ENCODE results near the gene ZNF324.
"Not testable (repeated sequence)": the region's sequence is repeated elsewhere in the genome, so short reads cannot be mapped to it uniquely, and the experiment has no call there.

The ZNF324 gene

DNA sequence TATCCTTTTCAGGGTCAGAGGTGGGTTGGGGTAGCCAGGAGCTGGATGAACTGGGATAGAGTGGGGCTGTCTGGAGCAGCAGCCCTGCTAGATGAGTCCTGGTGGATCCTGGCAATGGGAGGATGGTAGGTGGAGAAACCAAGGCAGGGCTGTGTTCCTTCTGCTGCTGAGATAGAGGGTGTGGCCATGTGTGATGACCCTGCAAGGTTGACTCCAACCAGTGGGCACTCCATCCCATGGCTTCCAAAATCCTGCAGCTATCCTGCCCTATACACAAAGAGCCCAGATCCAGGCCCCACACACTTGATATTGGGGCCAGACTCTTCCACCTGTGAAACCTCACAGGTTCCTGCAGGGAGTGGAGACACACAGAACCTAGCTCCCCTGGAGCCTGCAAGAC lies 6.9 kb downstream of the ZNF324 start:
- DNase-seq: no peak

- DNase-seq: no peak
These were observed 7.6 kb downstream of the ZNF324 start for GRCh38 chr19:58474291-58474996.

- no peak for DNase-seq
These were observed 8.3 kb downstream of the ZNF324 start for GRCh38 chr19:58474997-58475713.

- DNase-seq: peak; percentile 95
These were observed 9.0 kb downstream of the ZNF324 start, which contains the start of gene ZNF446 for GRCh38 chr19:58475714-58476497. Gene ZNF446, plus strand, starts transcription at chr19:58476352. Its CDS starts 867 bp downstream, at chr19:58477219.

DNA sequence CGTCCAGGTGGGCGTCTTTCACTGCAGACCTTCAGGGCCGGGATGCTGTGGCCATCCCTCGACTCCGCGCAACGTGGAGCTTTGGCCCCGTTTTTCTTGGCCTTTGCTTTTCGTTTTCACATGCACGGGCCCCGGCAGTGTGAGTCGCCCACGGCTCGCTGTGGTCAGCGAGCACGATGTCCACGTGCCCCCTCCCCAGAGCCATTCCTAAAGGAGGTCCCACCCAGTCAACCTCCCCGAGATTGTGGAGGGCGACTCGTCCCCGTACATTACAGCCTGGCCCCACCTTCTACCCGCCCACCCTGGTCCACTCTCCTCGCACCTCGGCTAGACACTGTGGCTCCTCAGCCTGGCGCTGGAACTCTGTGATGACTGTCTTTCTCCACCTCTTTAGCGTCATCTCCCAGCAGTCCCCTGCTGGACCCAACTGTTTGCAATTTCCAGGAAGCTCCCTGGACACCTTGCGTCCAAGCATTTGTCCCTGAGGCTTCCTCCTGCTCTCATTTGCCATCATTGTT lies 9.7 kb downstream of the ZNF324 start:
- no peak for DNase-seq

GRCh38 chr19:58477130-58477529 lies 10.2 kb downstream of the ZNF324 start:
- DNase-seq: no peak

- no peak for DNase-seq
These were observed 11.0 kb downstream of the ZNF324 start for GRCh38 chr19:58477871-58478270.

DNA sequence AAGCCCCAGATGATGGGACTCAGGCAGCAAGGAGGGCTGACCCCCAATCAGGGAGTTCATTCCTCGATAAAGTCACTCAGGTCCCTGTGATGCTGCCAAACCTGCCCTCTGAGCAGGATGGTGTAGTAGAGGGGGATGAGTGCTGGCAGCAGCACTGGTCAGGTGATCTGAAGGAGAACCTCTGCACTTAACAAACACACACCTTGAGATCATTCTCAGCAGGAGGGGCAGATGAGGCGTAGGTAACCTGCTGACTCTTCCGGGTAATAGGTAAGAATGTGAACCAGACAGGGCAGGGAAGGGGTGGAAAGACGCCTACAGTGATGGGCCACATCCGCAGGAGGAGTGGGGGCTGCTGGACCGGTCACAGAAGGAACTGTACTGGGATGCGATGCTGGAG lies 12.4 kb downstream of the ZNF324 start:
- no peak for DNase-seq

- DNase-seq: no peak
These were observed 13.0 kb downstream of the ZNF324 start for GRCh38 chr19:58479736-58480480.

- DNase-seq: no peak
These were observed 13.6 kb downstream of the ZNF324 start for GRCh38 chr19:58480481-58480830.

- DNase-seq: no peak
These were observed 14.0 kb downstream of the ZNF324 start for GRCh38 chr19:58480831-58481230.

DNA sequence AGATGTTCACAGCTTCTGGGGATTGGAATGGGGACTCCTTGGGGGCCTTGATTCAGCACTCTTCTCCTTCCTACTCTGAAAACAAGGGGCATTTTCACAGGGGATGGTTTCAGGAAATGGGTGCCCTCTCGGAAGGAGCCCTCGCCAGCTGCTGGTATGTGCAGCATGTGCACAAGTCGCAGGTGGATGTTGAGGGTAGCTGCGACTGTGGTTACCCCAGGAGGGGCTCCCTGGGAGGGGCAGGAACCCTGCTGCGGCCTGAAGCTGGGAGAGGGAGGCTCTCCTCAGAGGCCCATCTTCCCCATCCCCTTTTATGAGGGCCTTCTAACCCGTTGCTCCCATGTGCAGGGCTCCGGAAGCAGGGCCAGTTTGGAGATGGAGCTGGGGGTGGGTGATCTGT lies 15.5 kb downstream of the ZNF324 start:
- no peak for DNase-seq

- no peak for DNase-seq
These were observed 16.9 kb downstream of the ZNF324 start for GRCh38 chr19:58483776-58484175.

- DNase-seq: not testable (repeated sequence)
These were observed 17.5 kb downstream of the ZNF324 start for GRCh38 chr19:58484349-58484748.

- no peak for DNase-seq
These were observed 24.5 kb downstream of the ZNF324 start for GRCh38 chr19:58491393-58491792.

DNA sequence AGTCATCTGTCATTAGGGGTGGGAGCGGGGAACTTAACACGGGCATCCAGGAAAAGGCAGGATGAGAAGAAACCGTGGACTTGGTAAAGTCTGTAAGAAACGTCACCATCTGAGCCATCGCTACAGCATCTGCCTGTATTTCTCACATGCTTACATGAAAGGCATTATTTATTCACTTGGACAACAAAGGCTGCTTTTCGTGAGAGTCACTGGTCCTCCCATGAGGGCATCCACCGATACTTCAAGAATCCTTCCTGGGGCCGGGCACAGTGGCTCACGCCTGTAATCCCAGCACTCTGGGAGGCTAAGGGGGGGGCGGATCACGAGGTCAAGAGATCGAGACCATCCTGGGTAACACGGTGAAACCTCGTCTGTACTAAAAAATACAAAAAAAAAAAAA lies 25.4 kb downstream of the ZNF324 start:
- DNase-seq: no peak

DNA sequence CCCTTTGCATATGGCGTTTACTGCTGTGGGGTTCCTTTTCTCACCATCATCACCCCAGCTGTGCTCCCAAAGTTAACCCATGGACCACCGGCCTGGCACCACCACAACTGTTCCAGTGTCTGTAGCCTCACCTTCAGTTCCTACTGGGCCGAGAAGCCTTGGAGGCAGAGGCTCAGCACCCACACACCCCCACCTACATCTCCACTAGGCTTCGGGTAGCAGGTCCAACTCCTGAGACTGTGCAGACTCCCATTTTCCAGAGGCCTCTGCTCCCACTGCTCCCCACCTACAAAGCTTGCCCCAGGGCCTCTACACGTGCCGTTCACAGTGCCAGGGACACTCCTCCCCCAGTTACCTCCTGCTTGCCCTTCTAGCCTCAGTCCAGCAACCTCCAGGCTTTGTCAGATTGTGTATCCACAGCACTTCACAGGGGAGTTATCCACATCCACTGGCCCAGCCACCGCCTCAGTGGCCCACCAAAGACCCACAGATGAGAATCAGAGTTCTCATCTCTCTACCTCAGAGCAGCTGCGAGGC lies 30.8 kb downstream of the ZNF324 start:
- DNase-seq: no peak

- DNase-seq: no peak
These were observed 31.6 kb downstream of the ZNF324 start for GRCh38 chr19:58498316-58499020.

DNA sequence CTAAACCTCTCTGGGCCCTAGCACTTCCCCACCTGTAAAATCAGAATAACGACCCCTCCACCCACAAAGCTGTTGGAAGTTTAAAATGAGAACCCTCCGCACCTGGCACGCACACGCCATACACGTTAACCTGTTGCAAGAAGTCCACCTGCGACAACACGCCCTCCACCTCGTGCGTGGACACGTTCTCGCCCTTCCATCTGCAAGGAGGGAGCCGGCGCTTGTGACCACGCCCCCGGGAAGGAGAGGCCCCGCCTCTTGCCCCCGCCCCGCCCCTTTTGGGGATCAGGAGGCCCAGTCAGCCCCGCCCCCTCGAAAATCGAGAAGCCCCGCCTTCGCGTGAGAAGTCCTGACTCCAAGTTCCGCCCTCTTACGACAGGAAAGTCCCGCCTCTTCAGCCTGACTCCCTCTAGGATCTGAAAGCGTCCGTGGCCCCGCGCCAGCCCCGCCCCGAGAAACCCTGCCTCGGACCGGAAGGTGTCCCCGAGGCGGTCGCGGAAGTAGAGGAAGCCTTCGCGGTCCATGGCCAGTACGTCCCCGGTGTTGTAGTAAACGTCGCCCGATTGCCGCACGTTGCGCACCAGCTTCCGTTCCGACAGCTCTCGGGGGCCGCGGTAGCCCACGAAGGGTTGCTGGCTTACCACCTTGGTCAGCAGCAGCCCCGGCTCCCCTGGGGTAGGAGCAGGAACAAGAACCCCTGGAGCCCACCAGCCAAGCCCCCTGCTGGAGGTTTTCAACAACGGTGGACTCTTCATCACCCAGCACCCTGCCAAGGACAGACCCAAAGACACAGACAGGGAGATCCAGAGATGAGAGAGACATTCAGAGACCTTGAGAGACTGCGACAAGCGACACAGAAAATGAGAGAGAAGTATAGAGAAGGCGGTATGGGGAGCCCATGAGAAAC lies 32.4 kb downstream of the ZNF324 start:
- peak; percentile 97 for DNase-seq

DNA sequence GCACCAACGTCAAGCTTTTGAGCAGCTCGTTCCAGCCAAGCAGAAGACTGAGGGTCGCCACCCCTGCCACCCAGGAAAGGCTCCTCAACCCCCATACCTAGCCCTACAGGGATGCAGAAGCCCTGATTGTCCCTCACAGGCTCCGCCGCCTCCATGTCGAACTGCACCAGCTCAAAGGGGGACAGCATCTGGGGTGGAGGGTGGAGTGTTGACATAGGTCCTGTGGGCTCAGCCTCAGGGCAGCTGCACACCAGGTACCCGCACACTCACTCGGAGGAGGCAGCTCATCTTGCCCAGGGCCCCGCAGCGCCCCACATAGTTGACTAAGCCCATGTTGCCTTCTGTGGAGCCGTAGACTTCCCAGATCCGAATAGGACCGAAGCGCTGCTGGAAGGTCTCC lies 33.4 kb downstream of the ZNF324 start:
- no peak for DNase-seq

Data from GDM1 (cell line).